ENCODE results near the gene GLIPR1L1. TPM values are rescaled to one million over a fixed set of nuclear protein-coding genes. Genes with fewer than 3 reads are reported as not detected.

The GLIPR1L1 gene
- polyA plus RNA-seq = not detected

GRCh38 chr12:75334384-75335030 is at the start of gene GLIPR1L1:
TSS of gene GLIPR1L1 (plus strand) at chr12:75334670. CDS start at chr12:75334729, 59 bp downstream.
- no peaks in the 10 kb centered on the region for H3K36me3 Mint-ChIP-seq
- H3K4me1 Mint-ChIP-seq = peaks cover 17 to 19% of the 10 kb centered on the region in 2 donors
- peak; percentile 64 to 73 (median 66) for DNase-seq
- H3K4me3 Mint-ChIP-seq = peak within 1 kb of the TSS; percentile 60 to 80 (median 71)
- no peak within 1 kb of the TSS for H3K27ac Mint-ChIP-seq
- H3K9me3 Mint-ChIP-seq = no peaks in the 10 kb centered on the region
- peaks cover under 1 to 23% (median 6%) of the 10 kb centered on the region in 3 donors for H3K27me3 Mint-ChIP-seq (ENCODE audit: low read depth in 3 of 3)

GRCh38 chr12:75288860-75289259 is 45.6 kb upstream of the GLIPR1L1 start:
- Mint-ChIP-seq H3K4me3 (no peak overlapping the region), H3K36me3 (peaks cover 0 to 4% (median 0%) of the 10 kb centered on the region in 3 donors), H3K4me1 (no peaks in the 10 kb centered on the region), H3K27ac (no peak overlapping the region), H3K9me3 (no peaks in the 10 kb centered on the region), H3K27me3 (ENCODE audit: low read depth in 3 of 3) (peaks cover 0 to 3% (median 0%) of the 10 kb centered on the region in 3 donors)
- no peak for DNase-seq

- H3K27ac Mint-ChIP-seq = no peak overlapping the region
- DNase-seq = no peak
- no peaks in the 10 kb centered on the region for H3K4me1 Mint-ChIP-seq
- H3K4me3 Mint-ChIP-seq = no peak overlapping the region
- H3K36me3 Mint-ChIP-seq = peaks cover 0 to 4% (median 0%) of the 10 kb centered on the region in 3 donors
- no peaks in the 10 kb centered on the region for H3K9me3 Mint-ChIP-seq
- peaks cover 0 to 3% (median 0%) of the 10 kb centered on the region in 3 donors for H3K27me3 Mint-ChIP-seq (ENCODE audit: low read depth in 3 of 3)
Observed at GRCh38 chr12:75289753-75290152, 44.7 kb upstream of the GLIPR1L1 start.

GRCh38 chr12:75291014-75291413 is 43.5 kb upstream of the GLIPR1L1 start:
- DNase-seq = no peak
- Mint-ChIP-seq H3K4me1 (no peaks in the 10 kb centered on the region), H3K9me3 (no peaks in the 10 kb centered on the region), H3K4me3 (no peak overlapping the region), H3K27me3 (ENCODE audit: low read depth in 3 of 3) (peaks cover 0 to 3% (median 0%) of the 10 kb centered on the region in 3 donors), H3K36me3 (peaks cover 0 to 4% (median 0%) of the 10 kb centered on the region in 3 donors), H3K27ac (no peak overlapping the region)

GRCh38 chr12:75294336-75294735 is 40.1 kb upstream of the GLIPR1L1 start:
- H3K27me3 Mint-ChIP-seq (ENCODE audit: low read depth in 3 of 3) = peaks cover 0 to 3% (median 0%) of the 10 kb centered on the region in 3 donors
- no peak overlapping the region for H3K4me3 Mint-ChIP-seq
- H3K4me1 Mint-ChIP-seq = no peaks in the 10 kb centered on the region
- no peaks in the 10 kb centered on the region for H3K9me3 Mint-ChIP-seq
- DNase-seq = no peak
- peaks cover 0 to 8% (median 0%) of the 10 kb centered on the region in 3 donors for H3K36me3 Mint-ChIP-seq
- H3K27ac Mint-ChIP-seq = no peak overlapping the region

- Mint-ChIP-seq H3K4me3 (no peak overlapping the region), H3K36me3 (peaks cover 0 to 8% (median 0%) of the 10 kb centered on the region in 3 donors), H3K27ac (no peak overlapping the region), H3K4me1 (no peaks in the 10 kb centered on the region), H3K27me3 (ENCODE audit: low read depth in 3 of 3) (peaks cover 0 to 3% (median 0%) of the 10 kb centered on the region in 3 donors), H3K9me3 (no peaks in the 10 kb centered on the region)
- no peak for DNase-seq
Observed at GRCh38 chr12:75294797-75295196, 39.7 kb upstream of the GLIPR1L1 start.

- no peak for DNase-seq
- Mint-ChIP-seq H3K36me3 (peaks cover 0 to 14% (median 0%) of the 10 kb centered on the region in 3 donors), H3K4me3 (no peak overlapping the region), H3K27me3 (ENCODE audit: low read depth in 3 of 3) (no peaks in the 10 kb centered on the region), H3K9me3 (no peaks in the 10 kb centered on the region), H3K27ac (no peak overlapping the region), H3K4me1 (no peaks in the 10 kb centered on the region)
Observed at GRCh38 chr12:75302225-75302624, 32.2 kb upstream of the GLIPR1L1 start.

GRCh38 chr12:75302781-75303180 is 31.7 kb upstream of the GLIPR1L1 start:
- no peak overlapping the region for H3K4me3 Mint-ChIP-seq
- no peaks in the 10 kb centered on the region for H3K9me3 Mint-ChIP-seq
- DNase-seq = no peak
- peaks cover 0 to 9% (median 0%) of the 10 kb centered on the region in 3 donors for H3K36me3 Mint-ChIP-seq
- no peak overlapping the region for H3K27ac Mint-ChIP-seq
- H3K4me1 Mint-ChIP-seq = no peaks in the 10 kb centered on the region
- H3K27me3 Mint-ChIP-seq (ENCODE audit: low read depth in 3 of 3) = no peaks in the 10 kb centered on the region

- Mint-ChIP-seq H3K4me1 (no peaks in the 10 kb centered on the region), H3K36me3 (peaks cover 0 to 13% (median 4%) of the 10 kb centered on the region in 3 donors), H3K9me3 (no peaks in the 10 kb centered on the region), H3K27ac (no peak overlapping the region), H3K27me3 (ENCODE audit: low read depth in 3 of 3) (no peaks in the 10 kb centered on the region), H3K4me3 (no peak overlapping the region)
- no peak for DNase-seq
Observed at GRCh38 chr12:75305412-75306332, 28.8 kb upstream of the GLIPR1L1 start.

- peaks cover 0 to 16% (median 4%) of the 10 kb centered on the region in 3 donors for H3K36me3 Mint-ChIP-seq
- H3K27me3 Mint-ChIP-seq (ENCODE audit: low read depth in 3 of 3) = no peaks in the 10 kb centered on the region
- H3K27ac Mint-ChIP-seq = no peak overlapping the region
- no peaks in the 10 kb centered on the region for H3K4me1 Mint-ChIP-seq
- H3K4me3 Mint-ChIP-seq = no peak overlapping the region
- H3K9me3 Mint-ChIP-seq = no peaks in the 10 kb centered on the region
- DNase-seq = no peak
Observed at GRCh38 chr12:75308279-75308678, 26.2 kb upstream of the GLIPR1L1 start.

GRCh38 chr12:75311369-75311768 is 23.1 kb upstream of the GLIPR1L1 start:
- no peaks in the 10 kb centered on the region for H3K9me3 Mint-ChIP-seq
- no peaks in the 10 kb centered on the region for H3K4me1 Mint-ChIP-seq
- DNase-seq = no peak
- no peak overlapping the region for H3K27ac Mint-ChIP-seq
- H3K27me3 Mint-ChIP-seq (ENCODE audit: low read depth in 3 of 3) = peaks cover 0 to 1% (median 0%) of the 10 kb centered on the region in 3 donors
- H3K36me3 Mint-ChIP-seq = peaks cover 0 to 12% (median 4%) of the 10 kb centered on the region in 3 donors
- no peak overlapping the region for H3K4me3 Mint-ChIP-seq

GRCh38 chr12:75315518-75315917 is 19.0 kb upstream of the GLIPR1L1 start:
- peaks cover 0 to 4% (median 1%) of the 10 kb centered on the region in 3 donors for H3K27me3 Mint-ChIP-seq (ENCODE audit: low read depth in 3 of 3)
- no peak overlapping the region for H3K27ac Mint-ChIP-seq
- H3K4me1 Mint-ChIP-seq = no peaks in the 10 kb centered on the region
- DNase-seq = no peak
- H3K9me3 Mint-ChIP-seq = no peaks in the 10 kb centered on the region
- H3K4me3 Mint-ChIP-seq = no peak overlapping the region
- peaks cover 0 to 3% (median 0%) of the 10 kb centered on the region in 3 donors for H3K36me3 Mint-ChIP-seq

- H3K9me3 Mint-ChIP-seq = no peaks in the 10 kb centered on the region
Observed at GRCh38 chr12:75317784-75318183, 16.7 kb upstream of the GLIPR1L1 start.

GRCh38 chr12:75322464-75322863 is 12.0 kb upstream of the GLIPR1L1 start:
- H3K4me1 Mint-ChIP-seq = no peaks in the 10 kb centered on the region
- no peak for DNase-seq
- no peaks in the 10 kb centered on the region for H3K36me3 Mint-ChIP-seq
- H3K27me3 Mint-ChIP-seq (ENCODE audit: low read depth in 3 of 3) = peaks cover 0 to 6% (median 3%) of the 10 kb centered on the region in 3 donors
- no peaks in the 10 kb centered on the region for H3K9me3 Mint-ChIP-seq
- H3K4me3 Mint-ChIP-seq = no peak overlapping the region
- no peak overlapping the region for H3K27ac Mint-ChIP-seq

More at GRCh38 chr12:75317784-75318183, 16.7 kb upstream of the GLIPR1L1 start:
- no peak for DNase-seq
- Mint-ChIP-seq H3K27me3 (ENCODE audit: low read depth in 3 of 3) (peaks cover 0 to 4% (median 4%) of the 10 kb centered on the region in 3 donors), H3K36me3 (no peaks in the 10 kb centered on the region), H3K4me3 (no peak overlapping the region), H3K4me1 (no peaks in the 10 kb centered on the region), H3K27ac (no peak overlapping the region)

All from immature natural killer cell (primary cell).